ENCODE results near the gene AKIRIN2.
A peak's percentile ranks its signal among the peaks of the same experiment; 100 is the strongest.

AKIRIN2 gene

GRCh38 chr6:87701676-87702588 is at the start of gene AKIRIN2:
Gene AKIRIN2 (minus strand): TSS chr6:87702233. CDS start chr6:87701684, 549 bp downstream.
- peak; percentile 85 to 93 (median 92) for DNase-seq (ENCODE audit: low read depth in 4 of 4, low spot score in 1 of 4)

DNA sequence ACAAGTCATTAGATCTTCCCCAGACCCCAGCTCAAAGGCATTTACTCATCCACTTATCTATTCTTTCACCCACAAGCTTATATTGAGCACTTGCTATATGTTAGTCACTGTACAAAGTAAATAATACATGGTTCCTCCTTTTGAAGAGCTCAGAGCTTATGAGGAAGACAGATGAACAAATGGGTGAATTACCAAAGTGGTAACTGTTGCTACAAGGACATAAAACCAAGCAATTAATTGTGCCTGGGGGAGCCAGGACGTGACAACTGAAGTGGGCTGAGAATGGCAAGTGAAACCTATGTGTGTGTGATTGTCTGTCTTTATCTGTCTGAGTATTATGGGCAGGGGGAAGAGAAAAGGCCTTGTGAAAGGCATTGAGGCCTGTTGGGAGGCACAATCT is 45.6 kb upstream of the AKIRIN2 start:
- no peak for DNase-seq (ENCODE audit: low read depth in 4 of 4, low spot score in 1 of 4)

DNA sequence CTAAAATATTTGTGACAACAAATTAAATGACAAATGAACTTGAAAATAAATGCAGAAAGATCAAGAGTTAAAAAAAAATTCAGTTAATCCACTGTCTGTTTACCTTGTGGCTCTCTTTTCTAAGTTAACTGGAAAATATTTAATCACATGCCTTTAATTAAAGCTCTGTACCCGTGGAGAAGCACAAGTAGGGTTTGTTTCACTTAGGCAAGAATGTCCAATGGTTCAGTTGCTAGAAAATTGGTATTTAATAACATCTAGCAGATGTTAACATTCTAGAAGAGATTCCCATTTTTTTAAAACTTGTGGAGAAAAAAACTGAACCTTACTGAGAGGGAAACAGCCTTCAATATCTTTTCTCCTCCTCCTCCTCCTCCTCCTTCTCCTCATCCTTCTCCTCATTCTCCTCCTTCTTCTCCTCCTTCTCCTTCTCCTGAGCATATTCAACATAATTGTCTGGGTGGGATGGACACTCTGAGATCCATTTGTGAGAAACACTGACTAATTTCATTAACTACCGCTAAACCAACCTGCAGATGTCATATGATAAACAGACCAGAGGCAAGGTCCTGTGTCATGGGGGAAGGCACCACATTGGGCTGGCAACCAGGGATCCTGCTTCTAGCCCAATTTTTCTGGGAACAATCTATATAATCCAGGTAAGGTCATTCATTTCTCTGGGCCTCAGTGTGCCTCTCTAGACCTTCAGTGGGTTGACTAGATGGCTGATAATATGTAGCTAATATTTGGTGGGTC is 44.1 kb upstream of the AKIRIN2 start:
- DNase-seq (ENCODE audit: low read depth in 4 of 4, low spot score in 1 of 4) = no peak

DNA sequence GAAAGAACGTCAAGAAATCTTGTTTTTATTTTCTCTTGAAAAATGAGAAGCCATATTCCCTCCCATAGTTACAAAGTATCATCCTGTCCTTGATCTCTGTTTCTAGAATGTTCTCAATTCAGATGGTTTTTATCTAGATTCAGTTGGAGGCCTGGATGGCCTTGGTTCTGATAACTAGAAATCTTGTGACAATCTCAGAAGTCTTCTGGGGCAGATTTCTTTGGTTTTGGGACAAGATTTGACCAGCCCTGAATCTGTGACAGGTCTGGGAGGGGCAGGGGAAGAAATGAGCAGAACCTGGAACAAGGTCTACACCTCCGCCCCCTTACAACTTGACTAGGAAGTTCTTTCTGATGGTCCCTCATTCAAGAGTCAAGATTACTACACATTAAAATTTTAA is 41.4 kb upstream of the AKIRIN2 start:
- DNase-seq (ENCODE audit: low read depth in 4 of 4, low spot score in 1 of 4) = no peak

DNA sequence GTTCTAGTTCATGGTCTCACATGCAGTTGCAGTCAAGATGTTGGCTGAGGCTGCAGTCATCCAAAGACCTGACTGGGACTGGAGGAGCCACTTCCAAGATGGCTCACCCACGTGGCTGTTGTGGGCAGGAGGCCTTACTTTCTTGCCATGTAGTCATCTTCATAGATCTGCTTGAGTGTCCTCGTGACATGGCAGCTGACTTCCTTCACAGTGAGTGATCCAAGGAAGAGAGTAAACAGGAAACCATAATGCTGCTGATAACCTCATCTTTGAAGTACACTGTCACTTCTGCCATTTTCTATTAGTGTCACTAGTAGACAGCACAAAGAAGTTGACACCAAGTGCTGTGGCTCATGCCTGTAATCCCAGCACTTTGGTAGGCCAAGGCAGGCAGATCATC is 40.1 kb upstream of the AKIRIN2 start:
- peak in 1 of 4 experiments; percentile 16 for DNase-seq (ENCODE audit: low read depth in 4 of 4, low spot score in 1 of 4)

DNA sequence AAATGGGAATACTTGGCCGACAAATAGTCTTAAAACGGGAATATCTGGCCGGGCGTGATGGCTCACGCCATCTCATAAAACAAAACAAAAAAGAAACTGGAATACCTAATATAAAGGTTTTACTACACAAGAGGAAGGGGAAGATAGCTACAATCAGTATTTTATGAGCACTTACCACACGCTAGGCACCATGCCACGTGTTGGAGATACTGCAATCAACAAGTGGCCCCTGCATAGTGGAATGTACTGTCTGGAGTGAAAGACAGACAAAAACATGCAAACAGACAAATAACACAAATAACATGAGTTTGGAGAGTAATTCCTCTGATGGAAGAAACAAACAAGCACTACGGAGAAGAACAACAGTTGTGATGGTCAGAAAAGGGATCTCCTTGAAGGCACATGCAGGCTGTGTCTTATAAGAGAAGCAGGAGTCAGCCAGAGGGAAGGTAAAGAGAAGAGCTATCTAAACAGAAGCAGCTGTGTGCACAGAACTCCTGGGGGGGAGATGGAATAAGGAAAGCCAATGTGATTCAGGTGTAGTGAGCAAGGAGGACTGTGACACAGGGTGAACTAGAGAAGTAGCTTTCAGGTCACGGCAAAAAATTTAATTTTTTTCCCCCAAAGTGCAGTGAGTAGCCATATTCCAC is 39.1 kb upstream of the AKIRIN2 start:
- no peak for DNase-seq (ENCODE audit: low read depth in 4 of 4, low spot score in 1 of 4)

- DNase-seq (ENCODE audit: low read depth in 4 of 4, low spot score in 1 of 4) = no peak
Measured at GRCh38 chr6:87738744-87739143, 36.7 kb upstream of the AKIRIN2 start.

GRCh38 chr6:87738000-87738399 is 36.0 kb upstream of the AKIRIN2 start:
- DNase-seq (ENCODE audit: low read depth in 4 of 4, low spot score in 1 of 4) = no peak

DNA sequence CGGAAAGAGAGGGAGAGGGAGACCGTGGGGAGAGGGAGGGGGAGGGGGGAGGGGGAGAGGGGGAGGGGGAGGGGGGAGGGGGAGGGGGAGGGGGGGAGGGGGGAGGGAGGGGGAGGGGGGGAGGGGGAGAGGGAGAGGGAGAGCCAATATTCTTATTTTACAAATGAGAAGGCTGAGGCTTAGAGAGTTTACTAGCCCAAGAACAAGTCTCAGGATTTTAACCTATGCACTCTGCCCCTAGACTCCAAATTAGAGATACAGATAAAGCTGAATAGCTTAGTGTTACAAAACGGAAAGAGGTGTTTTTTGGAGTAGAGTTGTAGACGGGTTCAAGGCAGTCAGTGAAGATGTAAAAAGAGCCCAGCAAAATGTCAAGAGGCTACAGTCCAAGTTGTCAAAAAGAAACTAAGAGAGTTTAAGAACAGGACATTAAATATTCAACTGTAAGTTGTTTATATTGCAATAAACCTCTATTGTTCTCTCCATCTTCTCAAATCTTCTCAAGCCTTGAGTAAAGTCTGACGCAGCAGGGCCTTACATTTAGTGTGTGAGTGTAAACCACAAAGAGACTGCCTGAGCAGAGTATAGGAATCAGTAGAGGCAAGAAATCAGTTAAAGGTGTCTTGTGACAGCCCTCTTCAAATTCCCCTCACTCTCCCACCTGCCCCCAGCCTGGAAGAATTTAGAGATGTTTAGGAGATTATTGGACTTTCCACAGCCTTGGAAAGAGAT is 34.9 kb upstream of the AKIRIN2 start:
- no peak for DNase-seq (ENCODE audit: low read depth in 4 of 4, low spot score in 1 of 4)

GRCh38 chr6:87731818-87732661 is 30.0 kb upstream of the AKIRIN2 start:
- no peak for DNase-seq (ENCODE audit: low read depth in 4 of 4, low spot score in 1 of 4)

GRCh38 chr6:87731080-87731479 is 29.0 kb upstream of the AKIRIN2 start:
- DNase-seq (ENCODE audit: low read depth in 4 of 4, low spot score in 1 of 4) = no peak

DNA sequence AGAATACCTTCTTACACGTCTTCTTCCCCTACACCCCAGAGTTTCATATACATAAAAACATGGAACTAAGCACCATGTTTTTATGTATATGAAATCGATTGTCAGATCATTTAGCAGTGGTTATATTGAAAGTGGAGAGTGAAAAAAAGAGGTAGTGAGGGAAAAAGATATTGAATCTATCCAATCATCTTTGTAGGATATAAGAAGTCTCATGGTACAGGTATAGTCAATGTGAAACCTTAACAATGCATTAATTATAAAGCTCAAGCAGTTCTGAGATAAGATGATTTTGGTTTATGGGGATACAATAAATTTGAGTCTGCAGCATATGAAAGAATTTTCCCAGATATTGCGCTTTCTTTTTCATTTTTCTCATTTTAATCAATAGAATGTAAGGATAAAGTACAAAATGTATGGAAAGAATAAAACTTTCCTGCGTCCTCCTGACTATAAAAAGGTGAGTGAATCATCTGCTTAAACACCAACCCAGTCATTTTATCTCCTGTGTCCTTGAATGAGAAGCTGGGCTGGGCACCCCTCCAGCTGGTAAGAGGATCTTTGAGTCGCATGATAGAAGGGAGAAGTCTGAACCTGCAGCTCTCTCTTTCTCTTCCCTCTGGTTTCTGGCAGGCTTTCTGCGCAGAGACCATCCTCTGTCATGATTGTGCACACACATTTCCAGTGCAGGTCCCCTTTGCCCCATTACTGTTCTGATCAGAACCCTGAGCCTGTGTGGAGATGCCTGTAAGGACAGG is 28.1 kb upstream of the AKIRIN2 start:
- DNase-seq (ENCODE audit: low read depth in 4 of 4, low spot score in 1 of 4) = no peak

- no peak for DNase-seq (ENCODE audit: low read depth in 4 of 4, low spot score in 1 of 4)
Measured at GRCh38 chr6:87728706-87729105, 26.7 kb upstream of the AKIRIN2 start.

DNA sequence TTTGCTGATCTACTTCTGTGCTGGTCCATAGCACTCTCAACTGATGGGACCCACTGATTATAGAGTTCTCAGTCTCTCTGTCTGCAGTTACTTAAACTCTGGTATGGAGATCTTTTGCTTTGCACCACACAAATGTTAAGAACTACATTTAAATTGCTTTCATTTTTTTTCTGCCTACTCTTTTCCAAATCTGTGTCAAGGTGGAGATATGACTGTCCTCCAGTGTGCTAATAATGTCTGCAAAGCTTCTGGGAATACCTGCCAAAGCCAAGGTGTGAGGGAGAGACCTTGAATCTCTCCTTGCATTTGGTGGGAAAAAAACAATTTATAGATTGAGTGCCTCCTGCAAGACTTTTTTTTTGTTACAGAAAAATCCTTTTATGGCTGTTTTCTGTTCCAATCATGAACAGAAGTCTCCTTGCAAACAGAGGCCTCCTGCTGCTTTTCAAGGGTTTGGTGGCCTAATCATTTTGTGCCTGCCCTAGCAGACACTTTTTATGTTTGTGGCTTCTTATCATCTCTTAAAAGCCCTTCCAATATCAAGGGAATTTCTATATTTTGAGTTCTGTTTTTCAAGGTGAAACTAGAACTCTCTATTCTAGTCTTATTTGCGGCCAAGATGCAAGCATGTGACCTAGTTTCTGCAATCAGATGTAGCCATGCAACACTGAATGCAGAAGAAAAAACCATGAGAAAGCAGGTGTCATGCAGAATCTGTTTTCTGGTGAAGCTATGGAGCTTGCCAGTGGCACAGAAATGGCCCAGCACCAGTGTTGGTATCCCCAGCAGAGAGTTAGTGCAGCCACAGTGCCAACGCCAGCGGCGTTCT is 23.2 kb upstream of the AKIRIN2 start:
- DNase-seq (ENCODE audit: low read depth in 4 of 4, low spot score in 1 of 4) = no peak

GRCh38 chr6:87723170-87724078 is 21.4 kb upstream of the AKIRIN2 start:
- no peak for DNase-seq (ENCODE audit: low read depth in 4 of 4, low spot score in 1 of 4)

DNA sequence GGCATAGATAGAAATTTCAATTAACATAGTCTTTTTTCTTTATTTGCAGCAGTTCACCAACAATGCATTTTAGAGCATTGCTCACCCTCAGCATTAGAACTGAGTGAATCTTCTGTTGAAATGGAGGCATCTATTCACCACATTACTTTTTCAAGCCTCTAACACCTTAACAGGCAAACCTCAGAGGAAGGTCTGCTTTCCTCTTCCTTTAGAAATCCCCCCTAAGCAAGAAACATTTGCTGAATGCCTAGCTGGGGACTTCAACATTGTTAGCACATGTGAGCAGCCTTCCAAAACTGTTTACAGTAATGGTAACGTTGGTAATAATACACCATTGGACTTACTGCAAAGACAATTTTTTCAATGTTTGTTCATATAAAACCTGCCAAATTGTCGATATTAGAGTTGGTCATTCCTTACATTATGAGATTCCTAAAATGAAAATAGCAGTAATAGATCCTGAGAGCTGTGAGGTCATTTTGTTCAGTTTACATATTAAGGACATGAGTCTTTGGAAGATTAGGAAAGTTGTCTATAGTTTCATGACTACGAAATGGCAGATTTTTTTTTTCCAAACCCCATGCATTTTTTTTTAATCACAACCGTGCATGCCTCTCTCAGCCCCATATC is 20.6 kb upstream of the AKIRIN2 start:
- DNase-seq (ENCODE audit: low read depth in 4 of 4, low spot score in 1 of 4) = no peak

GRCh38 chr6:87721311-87721710 is 19.3 kb upstream of the AKIRIN2 start:
- no peak for DNase-seq (ENCODE audit: low read depth in 4 of 4, low spot score in 1 of 4)

Measured in stimulated activated CD4-positive, alpha-beta T cell treated with anti-CD3 and anti-CD28 coated beads, Interleukin-1b, Interleukin-23, amount 100 ng/mL, for 24 hours (primary cell).